Measurements from ENCODE around the gene CRIP2.

Gene CRIP2

DNA sequence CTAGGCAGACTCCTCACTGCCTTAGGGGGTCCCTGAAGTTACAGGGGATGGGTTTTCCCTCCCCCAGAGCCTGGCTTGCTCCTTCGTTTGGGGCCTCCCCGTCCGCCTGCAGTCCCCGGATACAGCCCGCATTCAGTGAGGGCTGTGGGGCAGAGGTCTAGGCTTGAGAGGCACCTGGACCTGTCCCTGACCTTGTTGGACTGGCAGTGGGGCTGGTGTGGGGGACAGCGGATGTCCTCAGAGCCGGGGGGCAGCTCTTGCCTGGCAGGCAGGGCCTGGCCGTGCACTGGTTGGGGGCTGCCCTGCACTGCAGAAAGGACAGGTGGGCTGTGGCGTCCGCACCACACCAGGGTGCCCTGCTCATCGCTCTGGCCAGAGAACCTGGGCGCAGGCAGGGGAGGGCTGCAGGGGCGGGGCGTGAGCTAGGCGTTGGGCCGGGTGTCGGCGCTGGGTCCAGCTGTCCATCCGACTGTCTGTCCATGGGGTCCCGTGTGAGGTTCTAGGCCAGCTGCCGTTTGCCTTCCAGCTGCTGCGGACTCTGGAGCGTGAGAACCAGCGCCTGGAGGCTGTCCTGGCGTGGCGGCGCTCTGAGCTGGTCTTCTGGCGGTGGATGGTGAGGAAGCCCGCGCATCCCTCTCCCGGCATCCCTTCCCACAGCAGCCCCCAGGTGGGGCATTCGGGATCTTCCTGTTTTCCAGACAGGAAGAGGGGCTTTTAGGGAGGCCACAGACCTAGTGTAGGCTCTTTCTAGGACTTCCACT is 22.4 kb downstream of the CRIP2 start:
- in situ Hi-C loops (cut with MboI; ENCODE audit: low sequenced_read_pairs) = no loop called here

DNA sequence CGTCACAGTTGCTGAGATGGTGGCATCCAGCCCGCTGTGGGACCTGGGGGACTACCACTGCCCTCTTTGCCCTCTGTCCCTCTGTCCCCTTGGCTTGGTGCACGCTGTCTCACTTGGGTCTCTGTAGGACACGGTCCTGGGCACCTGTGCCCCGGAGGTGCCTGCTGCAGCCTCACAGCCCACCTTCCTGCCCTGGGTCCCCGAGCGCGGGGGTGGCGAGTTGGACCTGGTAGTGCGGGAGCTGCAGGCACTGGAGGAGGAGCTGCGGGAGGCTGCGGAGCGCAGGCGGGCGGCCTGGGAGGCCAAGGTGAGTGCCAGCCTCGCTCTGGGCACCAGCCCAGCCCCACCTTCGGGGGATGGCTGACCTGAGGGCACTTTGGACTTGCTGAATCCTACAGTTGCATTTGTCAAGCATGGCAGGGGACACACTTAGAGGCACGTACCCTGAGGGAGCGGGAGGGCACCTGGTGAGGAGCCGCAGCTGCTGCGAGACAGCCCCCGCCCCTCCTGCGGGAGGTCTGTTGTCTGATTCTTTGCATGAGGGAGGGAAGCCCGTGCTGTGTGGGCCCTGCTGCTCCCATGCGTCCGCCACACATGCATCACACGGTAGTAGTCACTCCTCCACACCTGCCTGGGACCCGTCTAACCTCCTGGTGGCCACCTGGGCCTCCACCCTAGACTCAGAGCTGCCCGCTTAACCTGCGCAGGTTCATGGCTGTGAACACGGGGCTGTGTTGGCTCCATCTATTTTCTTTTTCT is 23.2 kb downstream of the CRIP2 start:
- in situ Hi-C loops (cut with MboI; ENCODE audit: low sequenced_read_pairs) = no loop called here

- in situ Hi-C loops (cut with MboI; ENCODE audit: low sequenced_read_pairs) = no loop called here
Measured at GRCh38 chr14:105498430-105499255, 24.0 kb downstream of the CRIP2 start.

- in situ Hi-C loops (cut with MboI; ENCODE audit: low sequenced_read_pairs) = no loop called here
Measured at GRCh38 chr14:105499256-105500035, 24.8 kb downstream of the CRIP2 start.

DNA sequence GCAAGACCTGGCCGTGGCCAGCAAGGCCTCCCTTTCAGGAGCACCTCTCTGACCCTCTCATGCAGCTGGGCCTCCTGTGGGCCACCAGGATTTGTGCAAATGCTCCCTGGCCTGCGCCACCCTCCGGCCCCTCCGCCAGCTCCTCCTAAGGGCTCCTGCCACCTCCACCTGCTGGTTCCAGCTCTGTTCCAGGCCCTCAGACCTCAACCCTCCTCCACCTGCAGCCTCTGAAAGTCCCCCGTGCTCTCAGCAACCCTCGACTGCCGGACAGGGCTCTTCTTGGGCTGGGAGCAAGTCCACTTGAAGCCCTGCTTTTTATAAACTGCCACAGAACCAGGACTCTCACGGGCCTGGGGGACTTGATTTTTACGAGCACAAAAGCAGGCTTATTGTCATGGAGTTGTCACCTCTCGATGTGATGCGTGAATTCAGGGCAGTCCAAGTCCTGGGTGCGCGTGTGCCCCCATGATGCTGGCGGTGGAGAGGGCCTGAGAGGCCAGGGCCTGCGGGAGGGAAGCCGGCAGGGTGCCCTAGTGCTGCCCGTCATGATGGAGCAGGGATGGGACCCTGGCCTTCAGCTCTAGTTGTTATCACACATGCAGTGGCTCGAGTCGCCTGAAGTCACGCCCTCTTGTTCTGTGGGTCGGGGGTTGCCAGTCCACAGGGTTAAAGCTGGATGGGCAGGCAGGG is 25.6 kb downstream of the CRIP2 start:
- in situ Hi-C loops (cut with MboI; ENCODE audit: low sequenced_read_pairs) = no loop called here

DNA sequence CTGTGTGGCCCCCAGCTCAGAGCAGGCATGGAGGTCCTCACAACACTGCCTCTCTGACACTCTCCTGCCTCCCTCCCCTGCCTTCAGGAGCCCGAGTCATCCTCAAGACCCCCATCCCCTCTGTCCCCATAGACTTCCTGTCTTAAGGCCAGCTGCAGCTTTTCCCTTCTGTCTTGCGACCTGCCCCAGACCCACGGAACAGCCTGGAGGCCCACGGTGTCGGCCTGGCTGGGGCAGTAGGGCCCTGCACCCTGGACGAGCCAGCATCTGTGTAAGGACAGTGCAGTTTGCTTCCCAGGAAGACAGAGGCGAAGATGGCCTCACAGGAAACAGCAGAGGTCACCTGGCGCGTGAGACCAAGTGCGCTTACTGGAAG is 26.1 kb downstream of the CRIP2 start:
- in situ Hi-C loops (cut with MboI; ENCODE audit: low sequenced_read_pairs) = no loop called here

DNA sequence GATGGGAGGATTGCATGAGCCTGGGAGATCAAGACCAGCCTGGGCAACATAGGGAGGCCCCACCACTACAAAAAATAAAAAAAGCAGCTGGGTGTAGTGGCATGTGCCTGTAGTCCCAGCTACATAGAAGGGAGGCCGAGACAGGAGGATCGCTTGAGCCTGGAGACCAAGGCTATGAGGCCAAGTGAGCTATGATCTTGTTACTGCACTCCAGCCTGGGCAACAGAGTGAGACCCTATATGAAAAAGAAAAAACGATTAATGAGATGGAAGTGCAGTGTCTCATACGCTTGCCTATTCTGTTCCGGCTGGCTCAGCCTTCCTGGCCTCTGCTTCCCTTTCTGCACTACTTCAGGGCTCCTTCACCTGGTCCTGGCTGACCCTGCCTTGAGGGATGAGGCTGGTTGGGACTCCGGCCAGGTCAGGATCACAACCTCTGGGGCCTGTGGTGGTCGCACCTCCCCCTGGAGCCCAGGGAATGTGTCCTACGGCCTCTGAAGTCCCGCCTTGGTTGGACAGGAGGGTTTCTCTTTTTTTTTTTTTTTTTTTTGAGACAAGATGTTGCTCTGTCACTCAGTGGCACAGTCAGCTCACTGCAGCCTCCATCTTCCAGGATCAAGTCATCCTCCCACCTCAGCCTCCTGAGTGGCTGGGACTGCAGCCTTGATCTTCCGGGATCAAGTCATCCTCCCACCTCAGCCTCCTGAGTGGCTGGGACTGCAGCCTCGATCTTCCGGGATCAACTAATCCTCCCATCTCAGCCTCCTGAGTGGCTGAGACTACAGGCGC is 27.1 kb downstream of the CRIP2 start:
- in situ Hi-C loops (cut with MboI; ENCODE audit: low sequenced_read_pairs) = no loop called here

DNA sequence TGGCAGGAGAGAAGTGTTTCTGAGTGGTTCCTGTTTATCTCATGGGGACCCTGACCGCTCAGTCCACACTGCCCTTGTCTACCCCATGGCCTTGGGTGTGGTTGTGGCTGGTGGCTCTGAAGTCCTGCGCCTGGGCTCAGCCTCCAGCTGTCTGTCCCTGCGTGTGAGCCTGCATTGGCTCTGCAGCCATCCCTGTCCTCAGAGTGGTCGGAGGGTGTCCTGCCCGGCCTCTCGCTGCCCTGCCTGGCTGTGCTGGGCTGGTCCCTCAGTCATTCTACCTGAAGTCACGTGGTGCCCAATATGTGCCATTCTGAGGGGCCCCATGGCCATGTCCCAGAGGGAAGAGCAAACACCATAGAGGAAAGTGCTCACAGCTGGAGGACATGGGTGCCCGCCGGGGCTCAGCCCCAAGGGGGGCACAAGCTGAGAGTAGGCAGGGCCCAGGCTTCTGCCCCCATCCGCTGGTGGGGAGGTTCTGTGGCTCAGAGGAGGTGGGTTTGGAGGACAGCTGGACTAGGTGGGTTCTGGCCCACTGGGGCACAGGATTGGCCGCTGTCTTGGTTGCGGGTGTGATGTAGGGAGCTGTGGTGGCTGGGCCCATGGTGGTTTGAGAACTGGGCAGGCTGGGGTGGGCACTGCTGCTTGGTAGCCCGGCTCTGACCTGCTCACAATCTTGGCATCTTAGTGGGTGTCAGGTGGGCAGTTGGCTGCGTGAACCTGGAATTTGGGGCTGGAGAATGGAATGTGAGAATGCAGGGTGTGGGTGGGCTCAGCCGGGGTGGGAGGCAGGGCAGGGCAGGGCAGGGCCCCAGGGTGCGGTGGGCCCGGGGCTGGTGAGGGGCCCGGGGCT is 28.1 kb downstream of the CRIP2 start:
- in situ Hi-C loops (cut with MboI; ENCODE audit: low sequenced_read_pairs) = no loop called here

- in situ Hi-C loops (cut with MboI; ENCODE audit: low sequenced_read_pairs) = no loop called here
Measured at GRCh38 chr14:105503296-105503640, 28.6 kb downstream of the CRIP2 start.

GRCh38 chr14:105503935-105504692 is 29.5 kb downstream of the CRIP2 start:
- in situ Hi-C loops (cut with MboI; ENCODE audit: low sequenced_read_pairs) = no loop called here

DNA sequence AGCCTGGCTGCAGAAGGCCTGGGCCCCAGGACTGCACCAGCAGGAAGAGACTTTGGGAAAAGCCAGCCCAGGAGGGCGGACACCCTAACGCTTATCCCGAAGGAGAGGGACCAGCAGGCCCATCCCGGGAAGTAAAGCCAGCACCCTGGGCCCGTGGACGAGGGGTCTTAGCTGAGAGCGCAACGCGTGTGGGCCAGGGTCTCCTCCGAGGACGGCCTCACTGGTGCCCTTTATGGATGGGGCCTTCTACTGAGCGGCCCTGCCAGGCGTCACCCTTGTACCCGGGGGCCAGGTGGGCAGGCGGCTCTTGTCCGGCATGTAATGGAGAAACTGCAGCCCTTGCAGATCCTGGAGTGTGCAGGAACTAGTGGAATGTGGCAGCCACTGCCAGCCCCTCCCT is 30.5 kb downstream of the CRIP2 start:
- in situ Hi-C loops (cut with MboI; ENCODE audit: low sequenced_read_pairs) = no loop called here

DNA sequence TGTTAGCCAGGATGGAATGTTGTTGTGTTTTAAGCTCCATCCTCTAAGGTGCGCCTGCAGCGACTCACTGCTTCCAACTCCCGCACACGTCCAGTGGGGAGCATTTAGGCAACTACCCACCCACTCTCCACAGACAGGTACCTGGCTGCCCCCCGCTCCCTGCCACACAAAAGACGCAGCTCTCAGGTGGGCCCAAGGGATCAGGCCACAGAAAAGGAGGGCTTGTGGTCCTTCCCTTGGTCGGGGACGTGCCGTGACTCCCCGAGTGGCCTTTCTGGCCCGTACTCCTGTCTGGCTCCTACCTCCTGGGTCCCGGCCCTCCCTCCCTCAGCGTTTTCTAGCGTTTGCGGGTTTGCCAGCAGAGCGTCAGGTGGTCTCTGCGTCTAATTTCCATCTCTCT is 32.6 kb downstream of the CRIP2 start:
- in situ Hi-C loops (cut with MboI; ENCODE audit: low sequenced_read_pairs) = no loop called here

- in situ Hi-C loops (cut with MboI; ENCODE audit: low sequenced_read_pairs) = no loop called here
Measured at GRCh38 chr14:105508069-105508468, 33.4 kb downstream of the CRIP2 start.

- in situ Hi-C loops (cut with MboI; ENCODE audit: low sequenced_read_pairs) = no loop called here
Measured at GRCh38 chr14:105508601-105509000, 34.0 kb downstream of the CRIP2 start.

DNA sequence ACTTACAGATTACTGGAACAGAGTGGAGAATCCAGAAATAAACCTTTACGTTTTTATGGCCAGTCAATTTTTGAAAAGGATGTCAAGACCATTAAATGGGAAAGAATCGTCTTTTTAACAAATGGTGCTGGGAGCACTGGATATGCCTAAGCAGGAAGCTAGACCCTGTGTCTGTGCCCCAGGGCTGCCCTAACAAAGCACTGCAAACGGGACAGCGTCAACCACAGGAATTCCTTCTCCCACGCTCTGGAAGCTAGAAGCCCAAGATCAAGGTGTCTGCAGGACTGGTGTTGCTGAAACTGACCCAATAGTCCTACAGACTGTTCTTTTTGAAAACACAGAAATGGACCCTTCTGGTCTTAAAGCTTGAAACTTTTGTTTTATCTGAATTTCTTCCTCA is 42.5 kb downstream of the CRIP2 start:
- in situ Hi-C loops (cut with MboI; ENCODE audit: low sequenced_read_pairs) = no loop called here

- in situ Hi-C loops (cut with MboI; ENCODE audit: low sequenced_read_pairs) = no loop called here
Measured at GRCh38 chr14:105519946-105520698, 45.5 kb downstream of the CRIP2 start.

GRCh38 chr14:105525326-105525725 is 50.7 kb downstream of the CRIP2 start:
- in situ Hi-C loops (cut with MboI; ENCODE audit: low sequenced_read_pairs) = no loop called here

Measured in hTERT RPE-1 (cell line).